OCI-LY1 (cell line): ENCODE results near the gene ABRAXAS1.

Experiments used
- CTCF ChIP-seq: fragments of 200-600 bp; sonication (generic), shearing (Covaris generic); IDR thresholded peaks from 2 replicates; pipeline ENCODE4 v1.5.1; 2017; ENCODE audit warnings: mild to moderate bottlenecking, antibody characterized with exemption, low read length, moderate library complexity, mixed read lengths
- EZH2 ChIP-seq: fragments of 200-600 bp; sonication (generic), shearing (Covaris generic); IDR thresholded peaks from 2 replicates; pipeline ENCODE4 v1.8.0; 2017; ENCODE audit warnings: borderline replicate concordance, mixed run types, mild to moderate bottlenecking, antibody characterized with exemption, low read length, moderate library complexity, mixed read lengths

GRCh38 chr4:83417566-83417965 is 67.3 kb downstream of the ABRAXAS1 start:
- TF ChIP-seq CTCF, result no peak
- no peak for TF ChIP-seq EZH2
